GM12865 (cell line): ENCODE measurements around the gene TATDN3.
"Not testable (repeated sequence)": the region's sequence is repeated elsewhere in the genome, so short reads cannot be mapped to it uniquely, and the experiment has no call there.

Experiments used
- DNase-seq: peaks from one replicate; pipeline ENCODE4 v3.0.0; 2010; ENCODE audit warnings: low read depth
- H3K4me3 ChIP-seq: 2 replicates; pipeline ENCODE4 v1.5.1; 2011; ENCODE audit warnings: mild to moderate bottlenecking, low read depth, low read length, control low read depth
- TF ChIP-seq, protein P1 (sequence below): IDR thresholded peaks from 2 replicates; pipeline ENCODE4 v1.5.1; 2011; ENCODE audit warnings: low read length, control low read depth, low read depth, inconsistent platforms; ENCODE audit not compliant: insufficient read depth; ENCODE audit errors: missing control alignments

Gene TATDN3

DNA sequence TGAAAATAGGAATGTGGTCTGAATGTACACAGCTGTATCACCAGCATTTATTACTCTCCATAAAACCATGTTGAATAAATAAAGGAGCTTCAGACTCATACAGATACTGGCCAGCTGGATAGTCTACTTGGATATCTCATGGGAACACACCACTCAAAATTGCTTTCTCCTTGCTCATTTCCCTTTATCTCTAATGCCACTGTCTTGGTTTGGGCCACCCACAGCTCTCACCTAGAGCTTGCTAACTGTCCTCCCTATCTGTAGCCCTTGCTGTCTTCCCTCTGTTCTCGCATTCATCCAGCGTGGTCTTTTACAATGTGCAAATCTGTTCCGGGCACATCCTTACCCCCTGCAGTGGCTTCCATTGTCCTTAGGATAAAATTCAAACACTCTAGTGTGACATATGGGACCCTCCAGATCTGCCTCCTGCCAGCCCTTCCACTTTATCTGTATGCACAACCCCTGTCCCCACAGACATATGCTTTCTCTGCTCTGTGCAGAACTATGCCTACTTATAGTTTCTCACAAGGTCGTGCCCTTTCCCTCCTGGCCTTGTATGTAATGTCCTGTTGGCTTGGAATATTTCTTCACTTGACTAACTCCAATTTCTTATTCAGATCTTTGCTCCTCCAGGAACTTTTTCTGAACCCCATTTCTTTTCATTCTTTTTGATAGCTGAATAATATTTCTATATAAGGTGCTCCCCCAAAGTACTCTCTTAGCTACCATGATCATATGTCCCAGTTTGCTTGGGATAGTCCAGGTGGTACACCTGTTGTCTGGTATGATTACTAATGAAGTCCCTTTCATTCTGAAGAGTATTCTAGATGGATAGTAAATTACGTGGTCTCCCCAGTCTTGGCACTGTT, 69.3 kb downstream of the TATDN3 start:
- DNase-seq, result no peak
- TF ChIP-seq, protein P1, sequence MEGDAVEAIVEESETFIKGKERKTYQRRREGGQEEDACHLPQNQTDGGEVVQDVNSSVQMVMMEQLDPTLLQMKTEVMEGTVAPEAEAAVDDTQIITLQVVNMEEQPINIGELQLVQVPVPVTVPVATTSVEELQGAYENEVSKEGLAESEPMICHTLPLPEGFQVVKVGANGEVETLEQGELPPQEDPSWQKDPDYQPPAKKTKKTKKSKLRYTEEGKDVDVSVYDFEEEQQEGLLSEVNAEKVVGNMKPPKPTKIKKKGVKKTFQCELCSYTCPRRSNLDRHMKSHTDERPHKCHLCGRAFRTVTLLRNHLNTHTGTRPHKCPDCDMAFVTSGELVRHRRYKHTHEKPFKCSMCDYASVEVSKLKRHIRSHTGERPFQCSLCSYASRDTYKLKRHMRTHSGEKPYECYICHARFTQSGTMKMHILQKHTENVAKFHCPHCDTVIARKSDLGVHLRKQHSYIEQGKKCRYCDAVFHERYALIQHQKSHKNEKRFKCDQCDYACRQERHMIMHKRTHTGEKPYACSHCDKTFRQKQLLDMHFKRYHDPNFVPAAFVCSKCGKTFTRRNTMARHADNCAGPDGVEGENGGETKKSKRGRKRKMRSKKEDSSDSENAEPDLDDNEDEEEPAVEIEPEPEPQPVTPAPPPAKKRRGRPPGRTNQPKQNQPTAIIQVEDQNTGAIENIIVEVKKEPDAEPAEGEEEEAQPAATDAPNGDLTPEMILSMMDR, result no peak

DNA sequence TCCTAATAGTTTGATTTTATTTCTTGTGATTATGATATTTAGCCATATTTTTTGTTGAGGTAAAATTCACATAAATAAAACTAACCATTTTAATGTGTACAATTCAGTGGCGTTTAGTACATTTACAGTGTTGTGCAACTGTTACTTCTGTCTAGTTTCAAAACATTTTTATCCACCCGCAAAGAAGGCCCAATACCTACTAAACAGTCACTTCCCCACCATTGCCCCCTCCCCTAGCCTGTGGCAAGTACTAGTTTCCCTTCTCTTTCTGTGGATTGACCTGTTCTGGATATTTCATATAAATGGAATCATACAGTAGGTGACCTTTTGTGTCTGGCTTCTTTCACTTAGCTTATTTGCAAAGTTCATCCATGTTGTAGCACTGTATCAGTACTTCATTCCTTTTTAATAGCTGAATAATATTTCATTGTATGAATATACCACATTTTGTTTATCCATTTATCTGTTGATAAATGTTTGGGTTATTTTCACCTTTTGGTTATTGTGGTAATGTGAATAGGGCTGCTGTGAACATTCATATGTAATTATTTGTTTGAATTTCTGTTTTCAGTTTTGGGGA, 70.5 kb downstream of the TATDN3 start:
- no peak overlapping the region for H3K4me3 ChIP-seq
- no peak for DNase-seq
- TF ChIP-seq, protein P1, result no peak

More for the DNA sequence above, 69.3 kb downstream of the TATDN3 start:
- peak overlapping the region; percentile 73 for H3K4me3 ChIP-seq

DNA sequence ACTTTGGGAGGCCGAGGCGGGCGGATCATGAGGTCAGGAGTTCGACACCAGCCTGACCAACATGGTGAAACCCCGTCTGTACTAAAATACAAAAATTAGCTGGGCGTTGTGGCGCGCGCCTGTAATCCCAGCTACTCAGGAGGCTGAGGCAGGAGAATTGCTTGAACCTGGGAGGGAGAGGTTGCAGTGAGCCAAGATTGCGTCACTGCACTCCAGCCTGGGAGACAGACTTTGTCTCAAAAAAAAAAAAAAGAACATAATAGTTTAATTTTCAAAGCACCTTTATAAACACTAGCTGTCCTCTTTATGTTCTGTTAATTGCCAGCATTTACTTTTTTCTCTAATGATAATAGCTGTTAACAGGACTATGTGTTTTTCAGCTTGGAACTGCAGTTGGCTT, 71.7 kb downstream of the TATDN3 start:
- not testable (repeated sequence) for H3K4me3 ChIP-seq, DNase-seq

DNA sequence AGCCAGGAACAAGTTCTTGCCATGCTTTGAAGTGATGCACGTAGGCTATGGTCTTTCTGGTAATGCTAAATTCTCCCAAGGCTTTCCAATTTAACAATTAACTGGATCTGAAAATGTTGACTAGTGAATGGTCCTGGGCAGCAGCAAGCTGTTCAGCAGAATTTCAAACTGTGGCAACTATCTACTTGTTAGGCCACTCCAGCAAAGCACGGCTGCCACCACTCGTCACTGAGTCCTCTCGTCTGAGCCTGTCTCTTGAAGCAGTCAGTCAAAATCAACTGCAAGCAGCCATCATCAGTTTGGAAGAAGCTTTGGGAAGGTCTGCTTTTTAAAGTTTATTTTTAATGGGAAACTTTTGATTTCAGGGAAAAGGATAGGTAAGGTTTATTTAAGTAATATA, 72.5 kb downstream of the TATDN3 start:
- TF ChIP-seq, protein P1, result no peak
- DNase-seq, result no peak
- H3K4me3 ChIP-seq, result no peak overlapping the region
